ENCODE data around the gene SEC23A.
"Not testable (repeated sequence)": the region's sequence is repeated elsewhere in the genome, so short reads cannot be mapped to it uniquely, and the experiment has no call there.

The SEC23A gene

GRCh38 chr14:39028620-39029019 lies 74.4 kb downstream of the SEC23A start:
- DNase-seq, result no peak

- no peak for DNase-seq
Measured at GRCh38 chr14:39025810-39026627, 77.0 kb downstream of the SEC23A start.

GRCh38 chr14:39025250-39025809 lies 77.7 kb downstream of the SEC23A start:
- no peak for DNase-seq

- DNase-seq, result peak; percentile 5 to 25
Measured at GRCh38 chr14:39023939-39024871, 78.8 kb downstream of the SEC23A start.

- peak; percentile 39 to 45 for DNase-seq
Measured at GRCh38 chr14:39017096-39018016, 85.7 kb downstream of the SEC23A start.

- no peak for DNase-seq
Measured at GRCh38 chr14:39016733-39017095, 86.3 kb downstream of the SEC23A start.

GRCh38 chr14:39015964-39016577 lies 87.0 kb downstream of the SEC23A start:
- no peak for DNase-seq

- peak; percentile 34 to 62 for DNase-seq
Measured at GRCh38 chr14:39015360-39015961, 87.6 kb downstream of the SEC23A start.

- no peak for DNase-seq
Measured at GRCh38 chr14:39014460-39014859, 88.6 kb downstream of the SEC23A start.

GRCh38 chr14:39008965-39009364 lies 94.1 kb downstream of the SEC23A start:
- DNase-seq, result not testable (repeated sequence)

GRCh38 chr14:39006721-39007410 lies 96.2 kb downstream of the SEC23A start:
- no peak for DNase-seq

GRCh38 chr14:39005044-39005880 lies 97.8 kb downstream of the SEC23A start:
- no peak for DNase-seq

- no peak for DNase-seq
Measured at GRCh38 chr14:38999949-39000348, 103.1 kb downstream of the SEC23A start.

GRCh38 chr14:38994731-38995130 lies 108.3 kb downstream of the SEC23A start:
- no peak for DNase-seq

GRCh38 chr14:38993981-38994380 lies 109.1 kb downstream of the SEC23A start:
- DNase-seq, result no peak

- no peak for DNase-seq
Measured at GRCh38 chr14:38992067-38992844, 110.8 kb downstream of the SEC23A start.

- no peak for DNase-seq
Measured at GRCh38 chr14:38991299-38991698, 111.7 kb downstream of the SEC23A start.

GRCh38 chr14:38989922-38990546 lies 113.0 kb downstream of the SEC23A start:
- no peak for DNase-seq

- DNase-seq, result no peak
Measured at GRCh38 chr14:38987781-38988180, 115.3 kb downstream of the SEC23A start.
